Epithelial cell of proximal tubule (primary cell): ENCODE results near the gene THBS3. TPM values are rescaled to one million over a fixed set of nuclear protein-coding genes. Genes with fewer than 3 reads are reported as not detected.
"Not testable (repeated sequence)": the region's sequence is repeated elsewhere in the genome, so short reads cannot be mapped to it uniquely, and the experiment has no call there.

ENCODE experiments used
- DNase-seq: peaks from one replicate; pipeline ENCODE4 v3.0.0-alpha.2; 2011; ENCODE audit warnings: low read depth
- H3K4me3 ChIP-seq: 2 replicates; pipeline ENCODE4 v1.5.1; 2011; ENCODE audit warnings: low read depth, mild to moderate bottlenecking, low read length
- total RNA-seq: library from RNA; depleted of rRNA; stranded (reverse); fragments of >200 nt; gene quantifications from 2 replicates; pipeline ENCODE4 v1.2.3, GENCODE V29; 2015
- TF ChIP-seq, protein P1 (sequence below): conservative IDR thresholded peaks from 2 replicates; pipeline ENCODE4 v1.5.1; 2012; ENCODE audit warnings: low read depth, mild to moderate bottlenecking, low read length

THBS3 gene
- total RNA-seq, 1 donor from 2014 or later = 13.2 TPM

DNA sequence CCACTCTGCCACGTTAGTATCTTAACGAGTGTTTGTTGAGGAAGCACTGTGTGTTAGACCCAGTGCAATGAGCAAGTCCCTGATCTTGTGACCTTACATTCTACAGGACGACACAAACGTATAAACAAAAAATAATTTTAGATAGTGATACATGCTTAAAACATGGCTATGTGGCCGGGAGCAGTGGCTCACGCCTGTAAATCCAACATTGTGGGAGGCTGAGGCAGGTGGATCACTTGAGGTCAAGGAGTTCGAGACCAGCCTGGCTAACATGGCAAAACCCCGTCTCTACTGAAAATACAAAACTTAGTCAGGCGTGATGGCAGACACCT, 20.4 kb upstream of the THBS3 start:
- TF ChIP-seq, protein P1, sequence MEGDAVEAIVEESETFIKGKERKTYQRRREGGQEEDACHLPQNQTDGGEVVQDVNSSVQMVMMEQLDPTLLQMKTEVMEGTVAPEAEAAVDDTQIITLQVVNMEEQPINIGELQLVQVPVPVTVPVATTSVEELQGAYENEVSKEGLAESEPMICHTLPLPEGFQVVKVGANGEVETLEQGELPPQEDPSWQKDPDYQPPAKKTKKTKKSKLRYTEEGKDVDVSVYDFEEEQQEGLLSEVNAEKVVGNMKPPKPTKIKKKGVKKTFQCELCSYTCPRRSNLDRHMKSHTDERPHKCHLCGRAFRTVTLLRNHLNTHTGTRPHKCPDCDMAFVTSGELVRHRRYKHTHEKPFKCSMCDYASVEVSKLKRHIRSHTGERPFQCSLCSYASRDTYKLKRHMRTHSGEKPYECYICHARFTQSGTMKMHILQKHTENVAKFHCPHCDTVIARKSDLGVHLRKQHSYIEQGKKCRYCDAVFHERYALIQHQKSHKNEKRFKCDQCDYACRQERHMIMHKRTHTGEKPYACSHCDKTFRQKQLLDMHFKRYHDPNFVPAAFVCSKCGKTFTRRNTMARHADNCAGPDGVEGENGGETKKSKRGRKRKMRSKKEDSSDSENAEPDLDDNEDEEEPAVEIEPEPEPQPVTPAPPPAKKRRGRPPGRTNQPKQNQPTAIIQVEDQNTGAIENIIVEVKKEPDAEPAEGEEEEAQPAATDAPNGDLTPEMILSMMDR = no peak

DNA sequence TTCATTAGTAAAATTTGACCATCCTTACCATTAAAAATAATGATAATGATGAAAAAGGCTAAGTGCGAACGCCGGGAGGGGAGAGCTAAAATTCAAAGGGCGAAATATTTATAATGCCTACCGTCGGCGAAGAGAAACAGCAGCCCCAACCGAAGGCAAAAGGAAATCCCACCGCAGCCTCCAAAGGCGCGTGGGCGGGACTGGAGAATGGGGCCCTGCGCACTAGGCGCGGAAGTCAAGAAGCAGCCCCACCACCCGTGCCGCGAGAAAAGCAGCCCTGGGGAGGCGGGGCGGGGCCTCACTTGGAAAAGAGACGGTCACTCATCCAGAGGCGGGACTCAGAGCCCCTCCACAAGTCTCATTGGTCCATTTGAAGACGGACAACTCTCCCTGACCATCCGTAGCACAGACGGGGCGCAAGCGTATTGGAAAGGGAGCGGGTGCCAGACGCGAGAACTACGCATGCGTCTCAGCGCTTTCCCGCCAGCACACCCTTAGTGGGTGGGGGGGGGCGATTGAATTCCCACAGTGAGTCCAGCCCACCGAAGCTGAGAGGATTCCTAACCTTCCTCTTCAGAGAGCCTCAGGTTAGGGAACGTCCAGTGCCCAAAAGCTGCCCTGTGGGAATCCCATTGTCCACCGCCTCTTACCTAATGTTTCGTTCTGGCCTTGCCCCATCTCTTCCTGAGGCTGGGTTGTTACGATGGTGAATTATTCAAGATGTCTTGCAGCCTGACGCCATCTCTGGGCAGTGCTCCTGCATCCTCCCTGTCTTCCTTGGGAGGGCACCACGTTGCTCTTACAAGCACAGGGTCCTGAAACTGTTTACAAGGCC, 19.8 kb upstream of the THBS3 start:
- TF ChIP-seq, protein P1 = no peak
- peak overlapping the region; percentile 83 for H3K4me3 ChIP-seq

More for the DNA sequence above, 20.4 kb upstream of the THBS3 start:
- H3K4me3 ChIP-seq = peak overlapping the region; percentile 83
- DNase-seq = no peak

DNA sequence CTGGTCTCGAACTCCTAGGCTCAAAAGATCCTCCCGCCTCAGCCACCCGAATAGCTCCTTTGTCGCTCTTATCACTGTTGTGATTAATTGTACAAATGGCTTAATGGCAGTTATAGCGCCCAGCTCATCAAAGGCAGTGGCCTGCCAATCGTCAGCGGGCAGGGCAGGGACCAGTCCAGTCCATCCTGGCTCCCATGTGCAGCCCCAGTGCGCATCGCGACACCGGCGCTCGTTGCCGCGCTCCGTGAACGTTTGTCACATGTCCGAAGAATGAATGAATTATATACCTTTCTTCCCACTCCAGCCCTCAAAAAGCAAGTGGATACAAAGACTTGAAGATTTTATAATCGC, 19.2 kb upstream of the THBS3 start:
- no peak for DNase-seq
- H3K4me3 ChIP-seq = peak overlapping the region; percentile 83
- TF ChIP-seq, protein P1 = no peak

More for the DNA sequence above, 19.8 kb upstream of the THBS3 start:
- DNase-seq = peak; percentile 84

DNA sequence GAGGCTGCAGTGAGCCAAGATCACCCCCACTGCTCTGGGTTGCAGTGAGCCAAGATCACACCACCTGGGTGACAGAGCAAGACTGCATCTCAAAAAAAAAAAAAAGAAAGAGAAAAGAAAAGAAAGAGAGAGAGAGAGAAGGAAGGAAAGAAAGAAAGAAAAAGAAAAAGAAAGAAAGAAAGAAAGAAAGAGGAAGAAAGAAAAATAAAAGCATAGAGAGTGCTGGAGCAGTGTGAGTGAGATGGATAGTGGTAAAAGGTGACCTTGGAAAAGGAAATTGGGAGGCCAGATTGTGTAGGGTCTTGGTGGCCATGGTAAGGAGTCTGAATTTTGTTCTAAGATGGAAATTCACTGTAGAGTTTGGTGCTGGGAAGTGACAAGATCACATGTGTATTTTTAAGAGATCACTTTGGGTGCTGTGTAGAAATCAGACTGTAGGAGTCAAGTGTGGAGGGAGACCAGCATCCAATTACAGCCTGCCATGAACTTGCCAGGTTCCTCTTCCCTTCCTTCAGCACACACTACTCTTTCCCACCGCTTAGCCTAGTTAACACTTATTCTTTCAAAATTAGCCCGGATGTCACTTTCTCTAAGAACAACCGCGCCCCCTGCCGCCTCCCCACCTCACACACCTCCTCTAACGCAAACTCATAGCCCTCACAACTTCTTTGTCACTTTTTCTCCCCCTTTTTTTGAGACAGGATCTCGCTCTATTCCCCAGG, 18.7 kb upstream of the THBS3 start:
- no peak for DNase-seq
- TF ChIP-seq, protein P1 = peak; percentile 76
- peak overlapping the region; percentile 83 for H3K4me3 ChIP-seq

- not testable (repeated sequence) for DNase-seq
These were observed 17.7 kb upstream of the THBS3 start for GRCh38 chr1:155225404-155225759.

DNA sequence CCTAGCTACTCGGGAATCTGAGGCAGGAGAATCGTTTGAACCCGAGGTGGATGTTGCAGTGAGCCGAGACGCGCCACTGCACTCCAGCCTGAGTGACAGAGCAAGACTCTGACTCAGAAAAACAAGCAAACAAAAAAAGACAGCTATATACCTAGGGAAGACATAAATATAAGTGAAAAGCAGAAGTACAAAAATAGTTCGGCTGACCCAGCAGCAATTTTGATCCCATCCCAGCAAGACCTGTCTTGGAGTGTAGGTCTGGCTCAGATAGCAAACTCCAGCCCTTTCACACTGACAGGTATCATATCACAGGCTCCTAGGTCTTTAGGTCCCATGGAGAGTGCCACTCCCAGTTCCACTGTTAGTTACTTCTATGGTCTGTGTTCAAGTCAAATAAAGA, 15.3 kb upstream of the THBS3 start:
- H3K4me3 ChIP-seq = no peak overlapping the region
- no peak for DNase-seq
- TF ChIP-seq, protein P1 = no peak

More at GRCh38 chr1:155225404-155225759, 17.7 kb upstream of the THBS3 start:
- not testable (repeated sequence) for H3K4me3 ChIP-seq

GRCh38 chr1:155220211-155220965, 12.7 kb upstream of the THBS3 start:
- H3K4me3 ChIP-seq, DNase-seq: not testable (repeated sequence)
